Activated naive CD4-positive, alpha-beta T cell treated with anti-CD3 and anti-CD28 coated beads, Interleukin-2, amount 50 U/mL, for 24 hours (primary cell): ENCODE data around the gene IRF5.
"Not testable (repeated sequence)": the region's sequence is repeated elsewhere in the genome, so short reads cannot be mapped to it uniquely, and the experiment has no call there.

Experiments
- H3K27ac Mint-ChIP-seq: one replicate; pipeline ENCODE4 v1.8.0; 2021; ENCODE audit warnings: mild to moderate bottlenecking, mixed read lengths
- H3K27me3 Mint-ChIP-seq: one replicate; pipeline ENCODE4 v1.8.0; 2021; ENCODE audit warnings: mixed read lengths
- H3K36me3 Mint-ChIP-seq: one replicate; pipeline ENCODE4 v1.8.0; 2021; ENCODE audit warnings: mixed read lengths
- H3K4me1 Mint-ChIP-seq: one replicate; pipeline ENCODE4 v1.8.0; 2021; ENCODE audit warnings: mixed read lengths
- H3K4me3 Mint-ChIP-seq: one replicate; pipeline ENCODE4 v1.8.0; 2021; ENCODE audit warnings: mild to moderate bottlenecking, mixed read lengths
- H3K9me3 Mint-ChIP-seq: one replicate; pipeline ENCODE4 v1.8.0; 2021; ENCODE audit warnings: mixed read lengths

Gene IRF5

DNA sequence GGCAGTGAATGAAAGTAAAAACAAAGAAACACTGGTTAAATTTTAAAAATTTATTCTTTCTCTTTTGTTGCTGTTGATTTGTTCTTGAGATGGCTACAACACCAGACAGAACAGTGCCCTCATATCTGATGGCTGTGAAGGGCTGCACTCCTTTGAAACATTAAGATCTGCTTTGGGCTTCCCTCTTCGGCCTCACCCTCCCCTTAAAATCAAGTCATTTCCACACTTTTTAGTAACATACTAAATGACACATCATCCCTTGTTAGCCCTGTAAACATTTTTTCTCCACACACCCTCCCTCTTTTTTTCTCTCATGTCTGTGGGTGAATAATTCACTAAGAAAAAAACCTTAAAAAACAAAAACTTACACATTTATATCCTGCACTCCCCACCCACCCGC lies 16.4 kb downstream of the IRF5 start:
- H3K27me3 Mint-ChIP-seq = no peaks in the 10 kb centered on the region
- peak overlapping the region; percentile 41 for H3K27ac Mint-ChIP-seq
- H3K36me3 Mint-ChIP-seq = peaks cover 13% of the 10 kb centered on the region
- H3K9me3 Mint-ChIP-seq = no peaks in the 10 kb centered on the region
- H3K4me3 Mint-ChIP-seq = no peak overlapping the region
- H3K4me1 Mint-ChIP-seq = peaks cover under 1% of the 10 kb centered on the region

DNA sequence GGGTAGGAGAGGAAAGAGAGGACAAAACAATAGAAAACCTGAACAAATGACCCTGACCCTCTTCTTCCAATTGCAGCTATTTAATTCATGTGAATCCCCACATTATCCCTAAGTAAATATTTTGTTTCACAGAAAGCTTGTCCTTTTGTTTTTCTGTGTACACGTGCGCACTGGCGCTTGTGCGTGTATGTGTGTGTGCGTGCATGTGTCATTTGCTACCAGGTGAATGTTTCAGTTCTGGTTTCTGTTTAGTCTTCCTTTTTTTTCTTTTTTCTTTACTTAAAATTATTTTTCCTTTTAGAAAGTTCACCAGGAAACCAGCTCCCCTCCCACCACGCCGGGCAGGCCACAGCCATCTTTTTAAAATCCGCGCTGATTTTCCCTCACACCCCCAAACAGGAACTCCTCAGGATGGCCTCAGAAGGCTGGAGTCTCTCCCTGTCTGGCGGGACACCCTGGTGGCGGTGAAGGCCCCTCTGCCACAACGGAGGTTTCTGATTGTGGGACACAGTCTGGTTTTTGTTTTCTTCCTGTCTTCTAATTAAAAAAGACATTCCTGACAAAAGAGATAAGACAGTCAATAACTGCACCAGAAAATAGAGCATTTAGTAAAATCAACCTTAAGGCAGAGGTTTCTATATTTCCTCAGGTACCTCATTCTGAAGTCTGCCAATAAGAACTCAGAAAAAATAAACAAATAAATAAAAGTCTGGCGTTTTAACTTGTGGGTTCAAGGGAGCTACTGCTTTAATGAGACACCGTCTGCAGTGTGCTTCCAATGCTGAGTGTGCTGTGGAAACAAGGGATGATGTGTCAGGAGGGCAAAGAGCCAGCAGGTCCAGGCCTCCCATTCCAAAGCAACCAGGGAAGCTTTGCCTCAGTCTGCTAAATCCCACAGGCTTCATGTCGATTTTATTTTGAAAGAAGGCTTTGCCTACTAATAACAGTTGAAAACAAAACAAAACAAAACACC lies 17.4 kb downstream of the IRF5 start:
- peak overlapping the region; percentile 41 for H3K27ac Mint-ChIP-seq
- H3K27me3 Mint-ChIP-seq = no peaks in the 10 kb centered on the region
- no peaks in the 10 kb centered on the region for H3K9me3 Mint-ChIP-seq
- H3K36me3 Mint-ChIP-seq = peaks cover 13% of the 10 kb centered on the region
- peaks cover 4% of the 10 kb centered on the region for H3K4me1 Mint-ChIP-seq
- H3K4me3 Mint-ChIP-seq = no peak overlapping the region

DNA sequence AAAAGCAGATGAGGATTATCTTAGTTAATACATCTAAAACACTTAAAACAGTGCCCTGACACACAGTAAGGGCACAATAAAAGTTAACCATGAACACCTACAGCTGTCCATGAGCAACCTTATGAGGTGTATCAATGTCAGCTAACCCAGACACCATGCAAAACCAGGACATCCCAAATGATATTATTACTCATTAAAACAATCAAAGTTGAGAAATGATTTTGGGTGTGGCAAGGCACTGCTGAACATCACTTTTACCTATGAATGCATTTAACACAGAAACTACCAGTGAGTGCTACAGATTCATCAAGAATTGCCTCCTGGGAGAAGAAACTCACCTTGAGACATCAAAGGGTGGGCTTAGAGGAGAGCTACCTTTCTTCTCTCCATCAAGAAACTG lies 18.3 kb downstream of the IRF5 start:
- Mint-ChIP-seq H3K27ac (peak overlapping the region; percentile 23), H3K4me3 (no peak overlapping the region), H3K27me3 (no peaks in the 10 kb centered on the region), H3K36me3 (peaks cover 13% of the 10 kb centered on the region), H3K4me1 (peaks cover 4% of the 10 kb centered on the region), H3K9me3 (no peaks in the 10 kb centered on the region)

DNA sequence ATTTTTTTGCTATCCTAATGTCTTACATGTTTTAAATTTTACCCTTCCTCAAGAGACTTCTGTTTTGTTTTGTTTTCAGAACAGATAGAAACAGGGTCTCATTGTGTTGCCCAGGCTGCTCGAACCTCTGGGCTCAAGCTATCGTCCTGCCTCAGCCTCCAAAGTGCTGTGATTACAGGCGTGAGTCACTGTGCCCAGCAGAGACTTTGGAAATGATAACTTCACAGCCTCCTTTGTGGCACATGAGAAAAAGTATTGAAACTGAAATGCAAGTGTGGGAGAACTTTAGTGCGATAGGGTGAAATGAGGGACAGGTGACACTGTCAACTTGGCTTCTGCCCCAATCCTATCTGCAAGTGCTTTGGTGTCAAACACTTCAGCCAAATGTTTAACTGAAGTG lies 21.6 kb downstream of the IRF5 start:
- H3K36me3 Mint-ChIP-seq = peaks cover 17% of the 10 kb centered on the region
- H3K4me3 Mint-ChIP-seq = no peak overlapping the region
- no peaks in the 10 kb centered on the region for H3K9me3 Mint-ChIP-seq
- H3K27ac Mint-ChIP-seq = no peak overlapping the region
- peaks cover 25% of the 10 kb centered on the region for H3K4me1 Mint-ChIP-seq
- H3K27me3 Mint-ChIP-seq = no peaks in the 10 kb centered on the region

DNA sequence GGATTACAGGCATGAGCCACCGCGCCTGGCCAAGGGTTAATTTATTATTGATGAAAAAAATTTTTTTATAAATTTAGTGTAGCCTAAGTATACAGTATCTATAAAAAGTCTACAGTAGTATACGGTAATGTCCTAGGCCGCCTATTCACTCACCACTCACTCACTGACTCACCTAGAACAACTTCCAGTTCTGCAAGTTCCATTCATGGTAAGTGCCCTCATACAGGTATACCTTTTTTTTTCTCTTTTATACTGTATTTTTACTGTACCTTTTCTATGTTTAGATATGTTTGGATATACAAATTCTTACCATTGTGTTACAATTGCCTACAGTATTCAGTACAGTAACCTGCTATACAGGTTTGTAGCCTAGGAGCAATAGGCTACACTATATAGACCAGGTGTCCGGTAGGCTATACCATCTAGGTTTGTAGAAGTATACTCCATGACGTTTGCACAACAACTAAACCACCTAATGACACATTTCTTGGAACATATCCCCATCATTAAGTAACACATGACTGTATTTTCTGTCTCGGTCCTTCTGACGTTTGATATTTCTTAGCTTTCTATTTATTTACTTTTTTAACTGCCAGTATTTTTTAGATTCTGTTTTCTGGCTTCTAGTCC lies 23.4 kb downstream of the IRF5 start:
- Mint-ChIP-seq H3K4me3 (no peak overlapping the region), H3K27ac (peak overlapping the region; percentile 76), H3K36me3 (peaks cover 18% of the 10 kb centered on the region), H3K9me3 (no peaks in the 10 kb centered on the region), H3K27me3 (no peaks in the 10 kb centered on the region), H3K4me1 (peaks cover 25% of the 10 kb centered on the region)

DNA sequence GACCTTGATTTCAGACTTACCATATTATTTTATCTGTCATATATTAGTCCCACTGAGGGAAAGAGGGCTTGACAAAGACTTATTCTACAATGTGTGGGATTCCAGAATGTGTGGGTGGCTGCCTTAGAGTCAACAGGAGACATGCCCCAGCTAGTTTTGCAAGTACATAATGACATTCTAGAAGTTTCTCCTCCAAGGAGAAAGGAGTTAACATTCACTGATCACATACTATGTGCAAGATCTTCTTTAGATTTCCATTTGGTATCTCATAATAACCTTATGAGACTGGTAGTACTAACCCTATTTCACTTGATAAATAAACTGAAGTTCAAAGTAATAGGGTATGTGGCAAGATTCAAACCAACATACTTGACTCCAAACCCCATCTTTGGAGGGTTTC lies 25.2 kb downstream of the IRF5 start:
- H3K4me1 Mint-ChIP-seq = peaks cover 25% of the 10 kb centered on the region
- no peaks in the 10 kb centered on the region for H3K9me3 Mint-ChIP-seq
- peak overlapping the region; percentile 59 for H3K4me3 Mint-ChIP-seq
- H3K27ac Mint-ChIP-seq = peak overlapping the region; percentile 95
- peaks cover 16% of the 10 kb centered on the region for H3K36me3 Mint-ChIP-seq
- H3K27me3 Mint-ChIP-seq = no peaks in the 10 kb centered on the region

DNA sequence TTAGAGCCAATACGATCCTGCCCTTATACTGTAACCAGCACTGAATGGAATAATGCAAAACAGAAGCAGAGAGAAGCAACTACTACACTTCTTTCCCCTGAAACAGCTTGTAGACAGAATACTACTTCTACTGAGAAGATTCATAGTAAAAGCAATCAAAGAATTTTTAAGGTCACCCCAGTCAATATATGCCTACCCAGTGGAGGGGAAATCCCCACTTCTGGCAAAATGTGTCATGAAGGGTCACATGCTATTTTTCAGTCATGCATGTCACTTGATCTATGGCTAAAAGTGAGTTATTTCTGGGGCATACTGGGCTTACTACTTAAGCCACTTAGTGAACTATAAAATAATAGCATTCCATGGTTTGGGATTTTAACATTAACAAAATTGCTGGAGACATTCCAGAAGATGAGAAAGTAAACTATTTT lies 25.6 kb downstream of the IRF5 start:
- H3K4me1 Mint-ChIP-seq = peaks cover 25% of the 10 kb centered on the region
- H3K27me3 Mint-ChIP-seq = no peaks in the 10 kb centered on the region
- H3K27ac Mint-ChIP-seq = peak overlapping the region; percentile 95
- peaks cover 17% of the 10 kb centered on the region for H3K36me3 Mint-ChIP-seq
- no peaks in the 10 kb centered on the region for H3K9me3 Mint-ChIP-seq
- H3K4me3 Mint-ChIP-seq = peak overlapping the region; percentile 59

DNA sequence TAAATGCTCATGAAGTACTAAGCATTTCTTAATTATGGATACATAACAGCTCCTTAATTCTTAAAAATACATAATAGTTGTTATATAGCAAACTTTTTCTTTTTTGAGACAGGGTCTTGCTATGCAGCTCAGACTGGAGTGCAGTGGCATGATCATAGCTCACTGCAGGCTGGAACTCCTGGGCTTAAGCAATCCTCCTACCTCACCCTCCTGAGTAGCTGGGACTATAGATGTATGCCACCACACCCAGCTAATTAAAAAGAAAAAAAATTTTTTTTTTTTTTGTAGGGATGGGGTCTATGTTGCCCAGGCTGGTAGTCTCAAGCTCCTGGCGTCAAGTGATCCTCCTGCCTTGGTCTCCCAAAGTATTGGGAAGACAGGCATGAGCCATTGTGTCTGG lies 30.9 kb downstream of the IRF5 start:
- H3K9me3 Mint-ChIP-seq = no peaks in the 10 kb centered on the region
- H3K27ac Mint-ChIP-seq = no peak overlapping the region
- H3K4me1 Mint-ChIP-seq = peaks cover 4% of the 10 kb centered on the region
- H3K4me3 Mint-ChIP-seq = no peak overlapping the region
- peaks cover 22% of the 10 kb centered on the region for H3K36me3 Mint-ChIP-seq
- no peaks in the 10 kb centered on the region for H3K27me3 Mint-ChIP-seq

DNA sequence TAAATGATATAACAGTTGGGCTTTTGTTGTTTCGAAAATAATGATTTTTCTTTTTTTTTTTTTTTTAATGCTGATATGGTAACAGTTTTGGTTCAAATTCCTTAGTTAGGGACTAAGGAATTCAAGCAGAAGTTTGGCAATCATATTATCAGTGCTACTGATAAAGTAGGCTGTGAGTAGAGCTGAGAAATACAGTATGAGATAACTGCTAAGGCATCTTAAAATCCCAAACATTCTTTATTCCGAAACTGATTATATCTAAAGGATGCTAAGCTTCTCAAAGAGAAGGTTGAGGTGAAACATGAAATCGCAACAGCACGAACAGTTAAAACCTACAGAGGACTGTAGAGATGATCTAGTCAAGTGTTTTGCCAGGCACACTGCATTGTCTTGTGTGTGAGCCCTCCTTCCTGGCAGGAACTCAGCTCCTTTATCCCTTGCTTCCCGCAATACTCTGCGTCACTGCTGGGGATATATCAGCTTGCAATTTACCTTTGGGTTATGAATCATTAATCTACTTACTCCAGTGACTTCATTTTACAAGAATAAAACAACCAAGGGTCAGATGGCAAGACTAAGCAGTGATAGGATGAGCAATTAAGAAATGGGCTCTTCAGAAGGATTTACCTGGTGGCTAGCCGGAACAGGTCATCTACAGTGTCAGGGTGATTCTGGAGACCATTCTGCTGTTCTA lies 36.7 kb downstream of the IRF5 start:
- Mint-ChIP-seq H3K4me3 (no peak overlapping the region), H3K4me1 (no peaks in the 10 kb centered on the region), H3K36me3 (peaks cover 25% of the 10 kb centered on the region), H3K27me3 (no peaks in the 10 kb centered on the region), H3K9me3 (no peaks in the 10 kb centered on the region), H3K27ac (peak overlapping the region; percentile 79)

DNA sequence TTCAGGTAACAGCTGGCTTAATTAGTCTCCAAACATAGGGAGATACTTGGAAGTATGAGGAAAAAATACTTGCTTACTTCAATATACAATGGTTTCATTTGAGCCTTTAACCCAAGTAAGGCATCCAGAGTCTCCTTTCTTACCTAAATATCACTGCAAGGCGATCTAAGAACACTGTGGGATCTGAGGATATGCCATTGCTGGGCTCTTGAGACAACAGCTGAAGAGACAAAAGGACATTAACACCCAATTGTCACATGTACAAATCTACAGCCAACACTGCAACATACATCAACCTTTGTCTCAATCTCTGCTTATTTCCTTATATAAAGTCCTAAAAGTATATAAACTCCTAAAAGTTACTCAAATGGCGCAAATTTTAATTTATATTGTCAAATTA lies 44.4 kb downstream of the IRF5 start:
- Mint-ChIP-seq H3K4me3 (no peak overlapping the region), H3K27ac (no peak overlapping the region), H3K4me1 (no peaks in the 10 kb centered on the region), H3K27me3 (no peaks in the 10 kb centered on the region), H3K9me3 (no peaks in the 10 kb centered on the region), H3K36me3 (peaks cover 21% of the 10 kb centered on the region)

DNA sequence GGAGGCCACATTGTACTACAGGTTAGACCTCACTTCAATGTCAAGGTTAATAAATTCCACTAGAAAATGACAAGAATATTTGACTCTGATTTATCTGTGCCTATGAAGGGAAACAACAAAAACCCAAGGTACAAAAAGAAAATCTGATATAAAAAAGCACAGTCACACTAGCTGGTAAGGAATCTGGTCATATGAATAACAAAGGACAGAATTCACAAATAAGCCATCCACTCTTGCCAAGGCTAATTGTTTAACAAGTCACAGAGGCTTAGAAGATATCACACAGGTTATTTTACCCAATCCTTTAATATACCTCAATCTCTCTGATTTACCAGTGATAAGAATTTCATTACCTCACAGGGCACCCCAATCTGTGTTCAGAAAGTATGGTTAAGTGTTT lies 47.9 kb downstream of the IRF5 start:
- H3K27ac Mint-ChIP-seq = no peak overlapping the region
- H3K36me3 Mint-ChIP-seq = peaks cover 20% of the 10 kb centered on the region
- H3K9me3 Mint-ChIP-seq = no peaks in the 10 kb centered on the region
- H3K4me1 Mint-ChIP-seq = no peaks in the 10 kb centered on the region
- no peaks in the 10 kb centered on the region for H3K27me3 Mint-ChIP-seq
- no peak overlapping the region for H3K4me3 Mint-ChIP-seq

DNA sequence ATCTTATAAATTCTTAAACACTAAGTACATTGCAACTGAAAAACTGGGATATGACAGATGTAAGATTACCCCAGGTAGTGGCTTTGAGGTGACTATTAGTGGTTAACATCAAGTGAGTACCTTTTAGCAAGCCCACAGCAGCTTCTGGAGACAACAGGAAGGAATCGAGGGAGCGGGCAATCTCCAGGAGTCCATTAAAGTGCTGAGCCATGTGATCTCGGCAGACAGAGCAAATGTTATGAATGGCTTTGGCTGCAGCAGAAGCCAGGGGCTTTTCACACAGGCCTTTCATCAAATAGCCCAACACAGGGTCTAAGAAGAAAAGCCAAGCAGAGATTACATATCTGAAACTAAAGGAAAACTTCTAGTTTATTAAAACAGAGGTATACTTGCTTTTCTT lies 48.9 kb downstream of the IRF5 start:
- Mint-ChIP-seq H3K4me1 (no peaks in the 10 kb centered on the region), H3K27ac (peak overlapping the region; percentile 23), H3K27me3 (no peaks in the 10 kb centered on the region), H3K36me3 (peaks cover 22% of the 10 kb centered on the region), H3K4me3 (no peak overlapping the region), H3K9me3 (no peaks in the 10 kb centered on the region)

DNA sequence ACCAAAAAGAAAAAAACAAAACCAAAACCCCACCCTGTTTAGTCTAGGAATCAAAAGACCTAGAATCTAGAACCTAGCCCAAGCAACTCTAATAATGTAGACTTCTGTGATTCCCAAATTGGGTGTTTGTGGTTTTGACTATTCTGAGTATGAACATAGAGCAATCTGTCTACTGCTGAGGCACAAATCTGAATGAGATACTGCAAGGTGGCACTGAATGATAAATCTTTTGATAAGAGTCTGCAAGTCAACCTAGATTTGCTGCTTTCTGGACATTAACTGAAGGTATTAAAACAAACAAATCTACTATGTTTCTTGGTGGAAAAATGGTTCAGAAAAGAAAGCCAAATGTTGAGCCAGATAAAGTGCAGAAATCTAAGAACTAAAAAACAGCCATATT lies 50.6 kb downstream of the IRF5 start:
- Mint-ChIP-seq H3K36me3 (peaks cover 18% of the 10 kb centered on the region), H3K27me3 (no peaks in the 10 kb centered on the region), H3K4me1 (no peaks in the 10 kb centered on the region), H3K9me3 (no peaks in the 10 kb centered on the region), H3K27ac (no peak overlapping the region), H3K4me3 (no peak overlapping the region)

DNA sequence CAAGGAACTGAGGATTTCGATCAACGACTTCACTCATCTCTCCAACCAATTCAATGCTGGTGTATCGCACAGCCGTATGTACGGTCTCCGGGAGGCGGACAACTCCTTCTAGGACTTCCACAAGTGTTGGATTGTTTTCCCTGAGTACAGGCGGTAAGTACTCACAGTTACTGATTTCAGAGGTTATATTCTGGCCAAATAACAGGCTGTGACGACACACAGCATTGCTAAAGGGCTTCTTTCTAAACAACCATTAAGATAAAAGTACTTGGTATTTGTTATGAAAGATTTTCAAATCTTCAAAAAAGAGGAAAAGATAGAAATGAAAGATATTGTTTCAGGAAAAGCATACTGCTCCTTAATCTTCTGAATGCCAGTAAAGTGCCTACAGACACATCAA lies 52.2 kb downstream of the IRF5 start:
- Mint-ChIP-seq H3K27ac (no peak overlapping the region), H3K9me3 (no peaks in the 10 kb centered on the region), H3K27me3 (no peaks in the 10 kb centered on the region), H3K4me1 (no peaks in the 10 kb centered on the region), H3K36me3 (peaks cover 15% of the 10 kb centered on the region), H3K4me3 (no peak overlapping the region)

DNA sequence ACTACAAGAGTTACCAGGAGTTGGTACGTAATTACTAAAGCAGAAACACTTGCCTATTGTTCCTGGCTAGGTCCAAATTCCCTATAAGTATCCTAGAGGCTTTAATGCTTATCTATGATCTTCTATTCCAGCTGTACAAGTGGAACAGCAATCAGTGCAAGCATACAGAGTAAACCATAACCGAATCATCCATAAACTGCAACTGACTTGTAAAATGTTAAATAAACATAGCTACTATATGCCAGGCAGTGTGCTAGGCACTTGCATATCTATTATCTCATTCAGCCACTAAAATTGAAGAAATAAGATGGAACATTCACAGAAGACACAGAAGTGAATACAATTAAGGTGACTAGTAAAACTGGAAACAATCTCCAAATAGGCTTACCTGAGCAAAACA lies 55.7 kb downstream of the IRF5 start:
- Mint-ChIP-seq H3K27me3 (no peaks in the 10 kb centered on the region), H3K4me3 (no peak overlapping the region), H3K27ac (no peak overlapping the region), H3K9me3 (no peaks in the 10 kb centered on the region), H3K4me1 (no peaks in the 10 kb centered on the region), H3K36me3 (peaks cover 9% of the 10 kb centered on the region)

DNA sequence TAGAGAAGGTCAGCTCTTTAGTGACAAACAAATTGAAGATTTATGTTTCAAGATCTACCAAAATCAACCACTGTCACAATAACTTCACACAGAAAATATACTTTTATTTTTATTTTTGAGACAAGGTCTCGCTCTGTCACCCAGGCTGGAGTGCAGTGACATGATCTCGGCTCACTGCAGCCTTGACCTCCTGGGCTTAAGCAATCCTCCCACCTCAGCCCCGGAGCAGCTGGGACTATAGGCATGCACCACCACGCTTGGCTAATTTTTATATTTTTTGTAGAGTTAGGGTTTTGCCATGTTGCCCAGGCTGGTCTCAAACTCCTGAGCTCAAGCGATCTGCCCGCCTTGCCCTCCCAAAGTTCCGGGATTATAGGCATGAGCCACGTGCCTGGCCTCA lies 56.8 kb downstream of the IRF5 start:
- not testable (repeated sequence) for H3K9me3 Mint-ChIP-seq, H3K27me3 Mint-ChIP-seq, H3K4me3 Mint-ChIP-seq, H3K27ac Mint-ChIP-seq, H3K4me1 Mint-ChIP-seq
- peaks cover 10% of the 10 kb centered on the region for H3K36me3 Mint-ChIP-seq
